DND-41 (cell line): ENCODE results near the gene FBLN1.

Experiments used
- ATAC-seq: fragments of 200-7000 bp; cut with Tn5 transposase; 3 replicates; pipeline ENCODE4 v1.9.1; 2021; ENCODE audit warnings: low read depth; ENCODE audit not compliant: insufficient read depth
- DNase-seq: peaks from one replicate; pipeline ENCODE4 v3.0.0-alpha.2; 2020
- H2AFZ ChIP-seq: 2 replicates; pipeline ENCODE4 v1.6.0; 2012; ENCODE audit warnings: low read depth, low read length
- H3K27ac ChIP-seq: 2 replicates; pipeline ENCODE4 v1.5.1; 2012; ENCODE audit warnings: low read length, inconsistent platforms
- H3K27me3 ChIP-seq: fragments of 200-600 bp; sonication (generic); 2 replicates; pipeline ENCODE4 v1.6.0; 2012; ENCODE audit warnings: low read length, mild to moderate bottlenecking, inconsistent platforms; ENCODE audit not compliant: insufficient read depth, poor library complexity
- H3K36me3 ChIP-seq: 2 replicates; pipeline ENCODE4 v1.5.1; 2012; ENCODE audit warnings: low read length, inconsistent platforms; ENCODE audit not compliant: insufficient read depth
- H3K4me1 ChIP-seq: 2 replicates; pipeline ENCODE4 v1.5.1; 2012; ENCODE audit warnings: mild to moderate bottlenecking, low read length; ENCODE audit not compliant: insufficient read depth
- H3K4me2 ChIP-seq: 2 replicates; pipeline ENCODE4 v1.6.0; 2012; ENCODE audit warnings: mild to moderate bottlenecking, moderate library complexity, low read length, inconsistent platforms; ENCODE audit not compliant: insufficient read depth
- H3K4me3 ChIP-seq, 2 experiments: fragments of 200-600 bp in 1 of 2; shearing (Covaris generic) in 1 of 2; 2 replicates each; pipeline ENCODE4 v1.5.1; 2012 to 2016; ENCODE audit warnings: inconsistent platforms in 2 of 2, low read length in 2 of 2, mild to moderate bottlenecking in 2 of 2, low read depth in 1 of 2, moderate library complexity in 1 of 2
- H3K79me2 ChIP-seq: 2 replicates; pipeline ENCODE4 v1.6.0; 2012; ENCODE audit warnings: low read length, inconsistent platforms; ENCODE audit not compliant: insufficient read depth
- H3K9ac ChIP-seq: 2 replicates; pipeline ENCODE4 v1.6.0; 2012; ENCODE audit warnings: low read depth, mild to moderate bottlenecking, inconsistent platforms, low read length, moderate library complexity
- H3K9me3 ChIP-seq: 2 replicates; pipeline ENCODE4 v1.5.1; 2012; ENCODE audit warnings: low read length, moderate library complexity, mild to moderate bottlenecking, inconsistent platforms; ENCODE audit not compliant: insufficient read depth, severe bottlenecking
- H4K20me1 ChIP-seq: 2 replicates; pipeline ENCODE4 v1.6.0; 2012; ENCODE audit warnings: low read length; ENCODE audit not compliant: insufficient read depth
- CTCF ChIP-seq: IDR thresholded peaks from 2 replicates; pipeline ENCODE4 v1.5.1; 2012; ENCODE audit warnings: borderline replicate concordance, low read length, moderate library complexity, mild to moderate bottlenecking; ENCODE audit not compliant: poor library complexity, severe bottlenecking; ENCODE audit errors: extremely low read depth
- EZH2 ChIP-seq: IDR thresholded peaks from 3 replicates; pipeline ENCODE4 v1.6.1; 2012; ENCODE audit warnings: borderline replicate concordance, low read depth, mild to moderate bottlenecking, moderate library complexity, low read length, inconsistent platforms; ENCODE audit not compliant: severe bottlenecking

FBLN1 gene

GRCh38 chr22:45645150-45645525, 142.5 kb downstream of the FBLN1 start:
- Histone ChIP-seq H3K36me3 (no peaks in the 10 kb centered on the region), H2AFZ (no peak overlapping the region), H3K79me2 (no peaks in the 10 kb centered on the region), H4K20me1 (no peaks in the 10 kb centered on the region; the same call in 1 of the 2 replicates), H3K27ac (no peak overlapping the region), H3K27me3 (peaks cover 21% of the 10 kb centered on the region), H3K9me3 (no peaks in the 10 kb centered on the region), H3K4me3 (no peak overlapping the region), H3K9ac (no peak overlapping the region), H3K4me1 (peaks cover 14% of the 10 kb centered on the region), H3K4me2 (no peak overlapping the region)
- TF ChIP-seq CTCF, result no peak
- no peak for TF ChIP-seq EZH2
- DNase-seq, result no peak
- no peak for ATAC-seq

DNA sequence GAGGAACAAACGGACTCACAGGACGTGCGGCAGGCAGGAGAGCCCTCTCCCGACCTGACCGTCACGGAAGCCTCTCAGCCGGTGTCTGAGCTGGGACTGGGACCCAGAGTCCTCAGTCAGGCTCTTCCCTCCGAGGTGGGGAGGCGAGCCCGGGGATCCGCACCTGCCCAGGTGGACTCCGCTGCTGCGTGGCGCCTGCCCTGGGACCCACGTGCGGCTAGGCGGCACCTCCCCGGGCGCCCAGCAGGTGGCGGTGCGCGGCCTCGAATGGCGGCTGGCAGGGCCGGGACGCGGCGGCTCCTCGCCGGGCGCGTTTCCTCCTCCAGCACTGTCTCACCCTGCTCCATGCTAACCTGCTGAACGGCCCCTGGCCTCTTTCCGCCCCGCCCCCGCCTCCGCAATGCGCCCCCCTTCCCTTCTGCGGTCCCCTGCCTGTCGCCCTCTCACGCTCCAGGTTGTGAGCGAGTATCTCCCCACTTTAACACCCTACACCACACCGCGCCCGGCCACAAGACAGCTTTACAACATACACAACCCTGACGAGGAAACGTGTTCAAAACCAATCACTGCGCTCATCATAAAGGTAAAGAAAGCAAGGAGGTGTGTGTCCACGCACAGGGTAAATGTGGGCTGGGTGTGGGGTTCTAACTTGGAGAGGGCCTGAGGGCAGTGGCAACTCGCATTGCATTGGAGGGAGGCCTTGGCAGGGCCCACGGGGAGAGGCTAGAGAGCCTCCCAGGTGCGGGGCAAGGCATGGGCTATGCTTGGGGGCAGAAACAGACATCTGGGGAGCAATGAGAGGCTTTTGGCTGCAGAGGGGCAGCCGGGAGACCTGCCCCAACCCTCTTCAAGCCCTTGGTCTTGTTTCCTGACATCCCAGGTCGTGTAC, 143.1 kb downstream of the FBLN1 start:
- ATAC-seq (peak; percentile 98), DNase-seq (peak; percentile 75)
- Histone ChIP-seq H3K27me3 (peaks cover 17% of the 10 kb centered on the region), H3K36me3 (no peaks in the 10 kb centered on the region), H3K4me1 (peaks cover 9% of the 10 kb centered on the region), H2AFZ (no peak overlapping the region), H3K4me3 (no peak overlapping the region), H3K9ac (no peak overlapping the region), H3K79me2 (no peaks in the 10 kb centered on the region), H3K9me3 (no peaks in the 10 kb centered on the region), H3K27ac (no peak overlapping the region), H4K20me1 (no peaks in the 10 kb centered on the region; the same call in 1 of the 2 replicates), H3K4me2 (peak overlapping the region; percentile 27; the same call in 1 of the 2 replicates)
- TF ChIP-seq EZH2, result no peak
- TF ChIP-seq CTCF, result peak; percentile 93

- Histone ChIP-seq H3K79me2 (no peaks in the 10 kb centered on the region), H3K4me3 (no peak overlapping the region), H3K27me3 (peaks cover 11% of the 10 kb centered on the region), H3K36me3 (no peaks in the 10 kb centered on the region), H3K9me3 (no peaks in the 10 kb centered on the region), H4K20me1 (no peaks in the 10 kb centered on the region), H2AFZ (no peak overlapping the region), H3K4me1 (peaks cover 9% of the 10 kb centered on the region), H3K27ac (no peak overlapping the region), H3K9ac (no peak overlapping the region), H3K4me2 (no peak overlapping the region)
- DNase-seq (no peak), ATAC-seq (no peak)
- TF ChIP-seq EZH2 (no peak), CTCF (no peak)
These were observed 145.0 kb downstream of the FBLN1 start for GRCh38 chr22:45647532-45648225.
